GM19239 (cell line): ENCODE data around the gene HPCAL1.

Experiments used
- DNase-seq: peaks from one replicate; pipeline ENCODE4 v3.0.0; 2011; ENCODE audit warnings: low spot score; ENCODE audit not compliant: insufficient read length
- FAIRE-seq: peaks from 2 replicates; lab custom pipeline; 2011; peaks lifted over from hg19 to GRCh38; lab: Jason Lieb, UNC

HPCAL1 gene

DNA sequence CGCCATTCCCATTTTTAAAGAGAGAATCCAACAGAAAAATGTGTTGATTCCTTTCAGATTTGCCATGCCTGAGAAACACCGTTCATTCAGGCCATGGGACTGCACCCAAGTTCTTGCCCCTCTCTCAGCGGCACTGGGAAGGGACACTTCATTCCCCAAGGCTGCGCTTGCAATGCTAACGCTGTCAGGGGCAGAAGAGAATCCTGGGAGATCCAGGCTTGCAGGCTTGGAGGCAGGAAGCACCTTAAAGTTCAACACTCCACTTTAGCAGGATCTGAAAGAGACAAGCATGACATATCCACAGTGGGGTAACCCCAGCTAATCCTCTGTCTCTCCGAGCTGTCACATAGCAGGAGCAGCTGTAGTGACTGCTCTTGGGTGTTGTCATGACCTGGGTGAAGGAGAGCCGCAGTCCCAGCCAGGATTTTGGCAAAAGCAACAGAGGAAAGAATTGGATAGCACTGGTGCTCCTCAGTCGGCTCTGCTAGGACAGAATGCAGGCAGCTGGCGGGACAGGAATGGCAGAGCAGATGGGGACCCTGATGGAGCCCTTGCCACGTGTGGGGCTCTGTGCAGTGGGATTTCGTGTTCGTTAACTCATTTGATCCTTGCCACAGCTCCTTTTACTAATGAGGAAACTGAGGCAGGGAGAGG lies 167.4 kb downstream of the HPCAL1 start:
- no peak for DNase-seq
- FAIRE-seq: no peak

DNA sequence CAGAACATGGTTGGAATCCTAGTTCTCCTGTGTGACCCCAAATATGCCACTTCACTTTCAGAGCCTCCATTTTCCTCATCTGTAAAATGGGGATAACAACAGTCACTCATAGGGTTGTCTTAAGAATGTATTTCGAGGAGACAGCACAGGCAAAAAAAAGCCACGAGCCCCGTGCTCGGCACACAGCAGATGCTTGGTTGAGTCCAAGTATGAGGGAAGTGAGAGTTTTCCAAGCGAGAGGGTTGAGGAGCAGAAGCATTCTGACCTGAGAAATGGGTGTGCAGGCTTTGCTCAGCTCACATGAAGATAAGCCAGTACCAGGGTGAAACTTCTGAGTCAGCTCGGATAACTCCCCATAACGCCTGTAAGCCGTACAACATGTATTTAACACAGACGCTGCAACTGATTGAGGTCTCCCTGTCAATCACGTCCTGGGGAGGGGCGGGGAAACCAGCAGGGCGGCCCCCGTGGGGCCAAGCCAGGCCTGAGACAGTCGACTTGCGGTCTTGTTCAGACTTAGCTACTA lies 168.4 kb downstream of the HPCAL1 start:
- FAIRE-seq (no peak), DNase-seq (no peak)

GRCh38 chr2:10471955-10472354 lies 169.3 kb downstream of the HPCAL1 start:
- DNase-seq: no peak
- no peak for FAIRE-seq

DNA sequence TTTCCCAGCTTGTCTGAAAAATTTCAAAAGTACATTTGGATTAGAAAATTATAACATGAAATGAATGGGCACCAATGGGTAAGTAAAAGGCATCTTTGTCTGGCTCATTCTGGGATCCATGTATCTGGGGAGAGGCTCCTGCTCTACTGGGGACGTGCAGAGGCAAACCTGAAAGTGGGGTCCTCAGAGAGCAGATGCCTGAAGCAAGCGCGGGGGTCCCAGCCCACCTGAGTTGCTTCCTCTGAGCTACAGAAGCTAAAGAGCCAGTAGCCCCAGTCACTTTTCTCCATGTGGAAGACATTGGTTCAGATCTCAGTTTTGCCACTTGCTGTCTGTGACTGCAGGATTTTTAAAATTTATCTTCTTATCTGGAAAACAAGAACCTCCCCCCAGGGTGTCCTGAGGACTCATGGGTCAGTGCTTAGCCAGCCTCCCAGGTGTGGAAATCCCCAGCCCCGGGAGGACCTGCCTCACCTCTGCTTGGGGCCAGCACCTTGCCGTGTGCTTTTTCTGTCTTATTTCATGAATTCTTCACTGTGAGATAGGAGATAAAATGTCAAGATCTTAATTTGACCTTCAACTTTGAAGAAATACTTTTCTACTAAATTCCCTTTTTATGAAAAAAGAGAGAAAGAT lies 170.5 kb downstream of the HPCAL1 start:
- DNase-seq: no peak
- FAIRE-seq: no peak

GRCh38 chr2:10475221-10475722 lies 172.6 kb downstream of the HPCAL1 start:
- FAIRE-seq (no peak), DNase-seq (no peak)

- no peak for FAIRE-seq
- DNase-seq: no peak
Observed at GRCh38 chr2:10475811-10476660, 173.3 kb downstream of the HPCAL1 start.

- FAIRE-seq: no peak
- no peak for DNase-seq
Observed at GRCh38 chr2:10476723-10477442, 174.2 kb downstream of the HPCAL1 start.
